Measurements from ENCODE around the gene SH3PXD2A. TPM values are rescaled to one million over a fixed set of nuclear protein-coding genes. Genes with fewer than 3 reads are reported as not detected.

Gene SH3PXD2A
- total and polyA plus RNA-seq, 2 of the 4 experiments (the other 2 are of a cell fraction), result 6.3 to 23.0 TPM

- CTCF ChIA-PET, result no interaction called here
Measured at GRCh38 chr10:103688491-103688890, 166.9 kb downstream of the SH3PXD2A start.

More at GRCh38 chr10:103688491-103688890, 166.9 kb downstream of the SH3PXD2A start:
- no peaks in the 10 kb centered on the region; the same call in 1 of the 2 replicates for H3K27me3 ChIP-seq (ENCODE audit: control insufficient read depth, insufficient read depth, low read length)
- H2BK5ac ChIP-seq (ENCODE audit: low read depth, low read length, poor library complexity, severe bottlenecking), result no peak overlapping the region
- no peak overlapping the region for H2BK20ac ChIP-seq (ENCODE audit: low read depth, low read length)
- intact Hi-C loops (cut with micrococcal nuclease) (no loop called here), dilution Hi-C loops (cut with HindIII; ENCODE audit: low sequenced_read_pairs, unreplicated experiment) (no loop called here), in situ Hi-C loops (cut with MboI; ENCODE audit: low sequenced_read_pairs) (loop anchor here (5.0 to 10.0 kb wide), 2 partner anchors 76 to 194 kb away; partner anchors contain the start of gene NEURL1)
- no peak overlapping the region for H2AK5ac ChIP-seq (ENCODE audit: low read depth, low read length)
- peaks cover 12 to 13% of the 10 kb centered on the region in 2 experiments; a peak in 2 of 4 replicates for H3K79me1 ChIP-seq (ENCODE audit: low read depth in 1 of 2, low read length in 2 of 2)
- no peak overlapping the region for H4K5ac ChIP-seq (ENCODE audit: low read depth, low read length)
- H3K4me3 ChIP-seq (ENCODE audit: insufficient read depth, low read depth, low read length), result no peak overlapping the region
- POLR2A ChIA-PET (ENCODE audit: unreplicated experiment), result no interaction called here
- no peak overlapping the region for H3K4me2 ChIP-seq (ENCODE audit: low read depth, low read length)
- no peak overlapping the region for H4K91ac ChIP-seq (ENCODE audit: insufficient read depth, low read depth, low read length)
- H3K14ac ChIP-seq (replicated peaks; ENCODE audit: low read depth, low read length), result no peak overlapping the region
- H2AK9ac ChIP-seq (replicated peaks; ENCODE audit: low read depth, low read length, poor library complexity), result no peak overlapping the region
- H3K4me1 ChIP-seq (ENCODE audit: control insufficient read depth, insufficient read depth, low read length), result peaks cover 16% of the 10 kb centered on the region
- no peak overlapping the region for H3K56ac ChIP-seq (ENCODE audit: extremely low read depth, insufficient read depth, low read length)
- ATAC-seq (ENCODE audit: low read depth) (no peak), DNase-seq (no peak)
- H4K20me1 ChIP-seq (ENCODE audit: insufficient read depth, low read length), result no peaks in the 10 kb centered on the region
- no peaks in the 10 kb centered on the region for H3K36me3 ChIP-seq (ENCODE audit: control insufficient read depth, insufficient read depth, low read length)
- no peak overlapping the region for H3K18ac ChIP-seq (ENCODE audit: low read depth, low read length)
- WGBS, 2 experiments (ENCODE audit: extremely low coverage in 2 of 2, insufficient read length in 1 of 2), result 33% methylated on average over 1 of the region's 4 CpGs; no CpG with 5 or more reads in 1 of the 2 experiments
- no peak overlapping the region for H3K4ac ChIP-seq (ENCODE audit: low read depth, low read length)
- no peak overlapping the region for H3K27ac ChIP-seq (ENCODE audit: insufficient read depth, low read length)
- H2BK15ac ChIP-seq (ENCODE audit: low read depth, low read length), result no peak overlapping the region
- 0 out of 2 replicates have a peak, but pooled peaks cover 4% of the 10 kb centered on the region for H3K9me1 ChIP-seq (ENCODE audit: insufficient read depth, low read length)
- H4K8ac ChIP-seq (ENCODE audit: low read depth in 2 of 2, low read length in 2 of 2), result no peak overlapping the region
- H3K9me3 ChIP-seq (ENCODE audit: control insufficient read depth, insufficient read depth, low read length), result no peaks in the 10 kb centered on the region
- no peak overlapping the region for H2AFZ ChIP-seq (replicated peaks; ENCODE audit: low read length, poor library complexity)
- H2BK120ac ChIP-seq (ENCODE audit: low read depth, low read length), result no peak overlapping the region
- H3K9ac ChIP-seq (ENCODE audit: low read depth, low read length), result no peak overlapping the region
- TF ChIP-seq BHLHE40 (IDR thresholded peaks at IDR 0.05; ENCODE audit: low read depth, low read length) (no peak), POLR2A (IDR thresholded peaks at IDR 0.05; ENCODE audit: low read depth, low read length) (no peak), USF2 (IDR thresholded peaks at IDR 0.05; ENCODE audit: low read depth, low read length) (no peak), RCOR1 (IDR thresholded peaks at IDR 0.05; ENCODE audit: insufficient replicate concordance, low read length) (no peak), MXI1 (IDR thresholded peaks at IDR 0.05; ENCODE audit: borderline replicate concordance, low read depth, low read length) (no peak), CTCF (conservative IDR thresholded peaks at IDR 0.05; ENCODE audit: low read depth, low read length) (no peak), NFE2L2 (IDR thresholded peaks at IDR 0.05; ENCODE audit: low read depth, low read length) (no peak), CEBPB (IDR thresholded peaks at IDR 0.05; ENCODE audit: low read depth, low read length) (no peak), MAFK (IDR thresholded peaks at IDR 0.05; ENCODE audit: low read depth, low read length) (no peak)
- BruUV-seq (replicated peaks), result no TSS peak
- no peak overlapping the region for H3K23ac ChIP-seq (ENCODE audit: low read depth, low read length)
